Suppressor macrophage (primary cell): ENCODE results near the gene SLC12A3.

Experiments used
- DNase-seq, 4 experiments: peaks; one replicate each; pipeline ENCODE4 v3.0.0-alpha.2; 2020 to 2022

SLC12A3 gene

DNA sequence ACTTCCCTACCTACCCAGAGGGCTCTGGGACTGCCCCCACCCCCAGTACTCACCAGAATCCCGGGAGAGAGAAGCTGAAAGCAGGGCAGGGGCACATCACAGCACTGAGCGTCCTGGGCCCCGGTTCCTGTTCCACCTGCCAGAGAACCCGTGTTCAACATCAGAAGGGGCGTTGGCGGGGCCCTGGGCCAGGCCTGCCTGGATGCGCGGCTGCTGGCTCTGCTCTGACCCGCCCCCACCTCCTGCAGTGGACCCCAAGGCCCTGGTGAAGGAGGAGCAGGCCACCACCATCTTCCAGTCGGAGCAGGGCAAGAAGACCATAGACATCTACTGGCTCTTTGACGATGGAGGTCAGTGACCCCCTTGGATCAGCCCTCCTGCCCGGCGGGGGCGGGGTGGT is 27.7 kb downstream of the SLC12A3 start:
- no peak for DNase-seq

DNA sequence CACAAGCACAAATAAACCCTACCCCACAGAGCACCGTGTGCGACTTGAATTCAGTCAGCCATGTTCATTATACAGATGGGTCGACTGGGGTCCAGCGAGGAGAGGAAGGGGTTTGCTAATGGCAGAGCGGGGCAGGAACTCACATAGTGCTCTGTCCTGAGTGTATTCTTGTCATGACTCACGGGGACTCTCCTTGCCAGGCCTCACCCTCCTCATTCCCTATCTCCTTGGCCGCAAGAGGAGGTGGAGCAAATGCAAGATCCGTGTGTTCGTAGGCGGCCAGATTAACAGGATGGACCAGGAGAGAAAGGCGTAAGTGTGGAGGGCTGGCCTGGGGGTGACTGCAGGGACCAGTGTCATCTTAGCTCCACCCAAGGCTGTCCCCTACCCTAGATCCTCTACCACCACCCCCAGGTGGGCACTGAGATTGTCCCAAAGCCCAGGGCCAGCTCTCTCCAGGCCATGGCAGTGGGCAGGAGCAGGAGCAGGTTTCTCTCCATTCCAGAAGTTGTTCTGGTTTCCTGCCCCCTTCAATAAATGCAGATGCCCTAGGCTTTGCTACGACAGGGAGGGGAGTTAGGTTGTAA is 29.4 kb downstream of the SLC12A3 start:
- no peak for DNase-seq

DNA sequence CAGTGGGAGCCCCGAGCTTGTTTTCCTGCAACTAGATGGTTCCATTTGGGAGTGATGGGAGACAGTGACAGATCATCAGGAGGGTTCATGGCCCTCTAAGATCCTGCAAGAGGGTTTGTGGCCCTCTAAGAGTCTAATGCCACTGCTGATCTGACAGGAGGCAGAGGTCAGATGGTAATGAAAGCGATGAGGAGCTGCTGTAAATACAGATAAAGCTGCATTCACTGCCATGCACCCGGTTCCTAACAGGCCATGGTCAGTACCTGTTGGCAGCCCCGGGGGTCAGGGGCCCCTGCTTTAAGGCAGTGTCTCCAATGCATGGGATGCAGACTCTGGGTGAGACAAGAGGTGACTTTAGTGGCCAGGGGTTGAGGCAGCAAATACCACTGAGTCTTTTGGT is 30.8 kb downstream of the SLC12A3 start:
- no peak for DNase-seq

DNA sequence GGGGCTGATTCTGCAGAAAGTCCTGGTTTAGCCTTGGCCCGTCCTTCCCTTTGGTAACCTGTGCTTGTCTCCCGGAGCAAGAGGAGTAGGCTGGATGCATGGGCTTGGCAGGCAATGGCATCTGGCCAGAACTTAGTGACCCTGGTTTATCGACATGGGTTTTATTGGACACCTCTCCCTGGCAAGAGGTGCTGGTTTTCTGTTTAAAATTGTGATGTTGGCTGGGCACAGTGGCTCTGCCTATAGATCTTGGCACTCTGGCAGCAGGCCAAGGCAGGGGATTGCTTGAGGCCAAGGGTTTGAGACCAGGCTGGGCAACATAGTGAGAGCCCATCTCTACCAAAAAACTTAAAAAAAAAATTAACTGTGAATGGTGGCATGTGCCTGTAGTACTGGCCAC is 31.2 kb downstream of the SLC12A3 start:
- no peak for DNase-seq

GRCh38 chr16:56897026-56897799 is 32.2 kb downstream of the SLC12A3 start:
- no peak for DNase-seq

DNA sequence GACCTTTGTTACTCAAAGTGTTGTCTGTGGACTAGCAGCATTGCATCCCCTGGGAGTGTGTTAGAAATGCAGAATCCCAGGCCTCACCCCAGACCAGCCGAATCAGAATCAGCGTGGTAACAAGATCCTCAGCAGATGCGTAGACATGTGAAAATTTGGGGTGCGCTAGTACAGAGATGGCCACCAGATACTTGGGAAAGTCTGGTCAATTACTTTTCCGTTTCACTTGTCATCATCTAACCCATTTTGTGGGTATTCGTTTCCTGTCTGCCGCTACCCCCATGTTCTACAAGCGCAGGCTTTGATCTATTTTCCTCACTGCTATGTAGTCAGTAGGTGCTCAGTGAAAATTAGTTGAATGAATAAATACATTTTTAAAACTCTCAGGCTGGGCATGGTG is 33.8 kb downstream of the SLC12A3 start:
- no peak for DNase-seq

GRCh38 chr16:56903866-56904265 is 38.9 kb downstream of the SLC12A3 start:
- DNase-seq = no peak

DNA sequence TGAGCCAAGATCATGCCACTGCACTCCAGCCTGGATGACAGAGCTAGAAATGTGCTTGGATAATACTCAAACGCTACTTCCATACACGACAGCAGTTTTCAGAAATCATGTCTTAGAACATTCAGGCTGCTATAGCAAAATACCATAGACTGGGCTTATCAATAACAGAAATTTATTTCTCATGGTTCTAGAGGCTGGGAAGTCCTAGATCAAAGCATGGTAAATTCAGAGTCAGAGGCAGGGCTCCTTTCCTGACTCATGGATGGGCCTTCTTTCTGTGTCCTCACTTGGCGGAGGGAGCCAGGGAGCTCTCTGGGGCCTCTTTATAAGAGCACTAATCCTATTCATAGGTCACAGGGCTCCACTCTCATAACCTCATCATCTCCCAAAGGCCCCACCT is 42.4 kb downstream of the SLC12A3 start:
- DNase-seq = no peak

DNA sequence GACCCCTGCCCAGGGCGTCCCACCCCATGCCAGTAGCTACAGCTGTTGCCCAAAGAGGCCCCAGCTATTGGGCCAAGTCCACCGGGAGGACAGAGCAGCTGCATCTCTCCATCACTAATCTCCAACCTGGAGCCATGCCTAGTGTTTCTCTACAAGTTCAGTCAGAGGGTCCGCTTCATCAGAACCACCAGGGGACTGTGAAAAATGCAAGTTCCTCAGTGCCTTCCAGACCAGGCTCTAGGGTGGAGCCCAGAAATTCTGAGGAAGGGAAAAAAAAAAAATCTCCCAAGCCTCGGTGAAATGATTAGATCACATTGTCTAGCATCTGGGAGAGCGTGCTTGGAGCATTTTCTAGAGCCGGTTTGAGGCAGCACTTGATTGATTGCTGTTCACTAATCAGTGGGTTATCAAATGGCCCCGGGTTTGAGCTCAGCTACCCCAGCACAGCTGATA is 44.5 kb downstream of the SLC12A3 start:
- DNase-seq = peak; percentile 40 to 58 (median 50)

DNA sequence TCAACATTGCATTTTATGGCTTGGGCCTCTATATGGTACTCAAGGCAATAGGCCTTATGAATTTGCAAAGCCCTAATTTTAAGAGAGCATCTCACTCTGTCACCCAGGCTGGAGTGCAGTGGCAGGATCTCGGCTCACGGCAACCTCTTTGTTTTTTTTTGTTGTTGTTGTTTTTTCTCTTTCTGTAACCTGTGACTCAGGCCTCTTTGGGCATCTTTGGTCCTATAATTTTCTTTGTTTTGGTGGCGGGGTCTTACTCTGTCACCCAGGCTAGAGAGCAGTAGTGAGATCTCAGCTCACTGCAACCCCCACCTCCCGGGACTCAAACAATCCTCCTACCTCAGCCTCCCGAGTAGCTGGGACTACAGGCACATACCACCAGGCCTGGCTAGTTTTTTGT is 45.1 kb downstream of the SLC12A3 start:
- peak in 3 of 4 experiments; percentile 16 to 40 (median 22) for DNase-seq

GRCh38 chr16:56910654-56911539 is 45.9 kb downstream of the SLC12A3 start:
- peak; percentile 88 to 95 (median 92) for DNase-seq

- peak; percentile 92 to 98 (median 94) for DNase-seq
Measured at GRCh38 chr16:56911771-56912571, 47.0 kb downstream of the SLC12A3 start.

- peak; percentile 31 to 67 (median 60) for DNase-seq
Measured at GRCh38 chr16:56912746-56913708, 48.0 kb downstream of the SLC12A3 start.

GRCh38 chr16:56914896-56915295 is 49.9 kb downstream of the SLC12A3 start:
- DNase-seq = no peak

DNA sequence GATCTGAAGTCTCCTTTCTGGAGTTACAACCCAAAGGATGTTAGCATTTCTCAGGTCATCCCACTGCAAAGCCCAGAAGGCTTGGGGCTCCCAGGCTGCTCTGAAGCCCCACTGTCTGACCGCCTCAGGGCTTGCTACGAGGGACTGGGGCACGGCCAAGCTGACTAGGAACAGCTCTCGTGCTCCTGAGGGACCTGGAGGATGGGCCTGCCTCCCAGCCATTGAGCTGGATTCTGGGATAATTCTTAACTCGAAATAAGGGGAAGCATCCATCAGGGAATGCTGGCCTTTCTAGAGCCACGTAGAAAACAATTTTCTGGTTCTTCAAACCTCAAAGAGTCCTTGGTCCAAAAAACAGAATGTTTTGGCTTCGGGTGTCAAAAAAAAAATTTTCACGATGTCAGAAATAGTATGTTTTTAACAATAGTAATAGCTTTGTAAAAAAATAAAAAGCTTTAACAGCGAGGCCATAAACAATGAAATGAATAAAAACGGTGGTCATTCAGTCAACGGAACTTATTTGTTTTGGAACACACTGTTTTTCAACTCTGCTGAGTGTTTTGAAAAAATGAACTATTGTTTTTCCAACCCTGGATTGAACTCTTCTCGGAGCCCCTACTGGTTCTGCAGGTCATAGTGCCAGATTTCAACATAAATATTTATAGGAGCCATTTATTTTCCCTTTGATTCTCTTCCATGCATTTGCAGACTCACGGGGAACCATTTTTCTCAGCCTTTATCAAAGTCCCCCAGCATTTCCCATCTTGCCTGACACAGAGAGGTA is 50.5 kb downstream of the SLC12A3 start:
- DNase-seq = no peak

GRCh38 chr16:56916571-56917403 is 51.8 kb downstream of the SLC12A3 start:
- peak; percentile 58 to 76 (median 67) for DNase-seq

GRCh38 chr16:56918467-56919012 is 53.5 kb downstream of the SLC12A3 start:
- no peak for DNase-seq

- no peak for DNase-seq
Measured at GRCh38 chr16:56919099-56919800, 54.2 kb downstream of the SLC12A3 start.
